HFF-Myc (cell line): Measurements from ENCODE around the gene CENPF.

Experiments
- DNase-seq: peaks from one replicate; pipeline ENCODE4 v3.0.0-alpha.2; 2011; ENCODE audit warnings: low read depth; ENCODE audit errors: extremely low read depth
- H3K4me3 ChIP-seq: replicated peaks from 2 replicates; pipeline ENCODE4 v1.5.1; 2011; ENCODE audit warnings: low read depth, mild to moderate bottlenecking, control low read depth, low read length
- CTCF ChIP-seq: IDR thresholded peaks from 2 replicates; pipeline ENCODE4 v1.5.1; 2012; ENCODE audit warnings: mild to moderate bottlenecking, low read depth, low read length, control low read depth; ENCODE audit errors: missing control alignments

The CENPF gene, protein sequence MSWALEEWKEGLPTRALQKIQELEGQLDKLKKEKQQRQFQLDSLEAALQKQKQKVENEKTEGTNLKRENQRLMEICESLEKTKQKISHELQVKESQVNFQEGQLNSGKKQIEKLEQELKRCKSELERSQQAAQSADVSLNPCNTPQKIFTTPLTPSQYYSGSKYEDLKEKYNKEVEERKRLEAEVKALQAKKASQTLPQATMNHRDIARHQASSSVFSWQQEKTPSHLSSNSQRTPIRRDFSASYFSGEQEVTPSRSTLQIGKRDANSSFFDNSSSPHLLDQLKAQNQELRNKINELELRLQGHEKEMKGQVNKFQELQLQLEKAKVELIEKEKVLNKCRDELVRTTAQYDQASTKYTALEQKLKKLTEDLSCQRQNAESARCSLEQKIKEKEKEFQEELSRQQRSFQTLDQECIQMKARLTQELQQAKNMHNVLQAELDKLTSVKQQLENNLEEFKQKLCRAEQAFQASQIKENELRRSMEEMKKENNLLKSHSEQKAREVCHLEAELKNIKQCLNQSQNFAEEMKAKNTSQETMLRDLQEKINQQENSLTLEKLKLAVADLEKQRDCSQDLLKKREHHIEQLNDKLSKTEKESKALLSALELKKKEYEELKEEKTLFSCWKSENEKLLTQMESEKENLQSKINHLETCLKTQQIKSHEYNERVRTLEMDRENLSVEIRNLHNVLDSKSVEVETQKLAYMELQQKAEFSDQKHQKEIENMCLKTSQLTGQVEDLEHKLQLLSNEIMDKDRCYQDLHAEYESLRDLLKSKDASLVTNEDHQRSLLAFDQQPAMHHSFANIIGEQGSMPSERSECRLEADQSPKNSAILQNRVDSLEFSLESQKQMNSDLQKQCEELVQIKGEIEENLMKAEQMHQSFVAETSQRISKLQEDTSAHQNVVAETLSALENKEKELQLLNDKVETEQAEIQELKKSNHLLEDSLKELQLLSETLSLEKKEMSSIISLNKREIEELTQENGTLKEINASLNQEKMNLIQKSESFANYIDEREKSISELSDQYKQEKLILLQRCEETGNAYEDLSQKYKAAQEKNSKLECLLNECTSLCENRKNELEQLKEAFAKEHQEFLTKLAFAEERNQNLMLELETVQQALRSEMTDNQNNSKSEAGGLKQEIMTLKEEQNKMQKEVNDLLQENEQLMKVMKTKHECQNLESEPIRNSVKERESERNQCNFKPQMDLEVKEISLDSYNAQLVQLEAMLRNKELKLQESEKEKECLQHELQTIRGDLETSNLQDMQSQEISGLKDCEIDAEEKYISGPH (N-terminal part only)

DNA sequence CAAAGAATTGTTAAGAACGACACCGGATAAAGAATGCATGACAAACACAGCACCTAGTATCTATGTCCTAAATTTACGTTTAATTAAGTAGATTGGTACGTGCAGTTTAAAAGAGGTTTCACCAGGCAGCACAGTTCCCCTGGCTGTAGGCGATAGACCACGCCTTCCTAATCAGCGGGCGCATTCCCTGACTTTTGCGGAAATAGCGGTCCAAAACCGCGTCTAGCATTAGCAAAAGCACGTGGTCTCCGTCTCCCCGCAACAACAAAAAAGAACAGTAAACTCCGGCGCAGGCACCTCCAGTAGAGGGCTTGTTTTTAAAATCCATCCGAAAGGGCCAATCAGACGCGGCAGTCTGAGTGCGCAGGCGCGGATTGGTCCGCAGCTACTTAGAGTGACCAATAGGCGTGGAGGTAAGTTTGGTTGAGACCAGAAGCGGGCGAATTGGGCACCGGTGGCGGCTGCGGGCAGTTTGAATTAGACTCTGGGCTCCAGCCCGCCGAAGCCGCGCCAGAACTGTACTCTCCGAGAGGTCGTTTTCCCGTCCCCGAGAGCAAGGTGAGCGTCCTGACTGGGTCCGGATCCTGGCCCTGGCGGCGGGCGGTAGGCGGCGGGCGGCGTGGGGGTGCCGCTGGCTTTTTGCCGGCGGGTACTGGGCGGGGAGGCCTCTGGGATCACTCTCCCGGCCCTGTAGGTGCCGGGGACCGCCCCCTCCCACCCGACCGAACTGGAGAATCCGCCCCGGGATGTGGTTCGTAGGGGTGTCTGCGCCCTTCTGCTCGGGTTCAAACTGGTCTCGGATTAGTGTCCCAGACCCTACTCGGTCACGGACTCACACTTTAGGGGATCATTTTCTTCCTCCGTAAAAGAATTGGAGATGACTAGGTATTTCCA, at the start of gene CENPF:
TSS of gene CENPF (plus strand) at position 432 of the 894 bp plus-strand sequence. CDS start 10,560 bp downstream, outside the sequence.
- H3K4me3 ChIP-seq, result peak within 1 kb of the TSS; percentile 89
- no peak for TF ChIP-seq CTCF
- peak; percentile 98 for DNase-seq

GRCh38 chr1:214557952-214558735, 44.9 kb upstream of the CENPF start:
- H3K4me3 ChIP-seq, result no peak overlapping the region
- no peak for DNase-seq
- no peak for TF ChIP-seq CTCF

DNA sequence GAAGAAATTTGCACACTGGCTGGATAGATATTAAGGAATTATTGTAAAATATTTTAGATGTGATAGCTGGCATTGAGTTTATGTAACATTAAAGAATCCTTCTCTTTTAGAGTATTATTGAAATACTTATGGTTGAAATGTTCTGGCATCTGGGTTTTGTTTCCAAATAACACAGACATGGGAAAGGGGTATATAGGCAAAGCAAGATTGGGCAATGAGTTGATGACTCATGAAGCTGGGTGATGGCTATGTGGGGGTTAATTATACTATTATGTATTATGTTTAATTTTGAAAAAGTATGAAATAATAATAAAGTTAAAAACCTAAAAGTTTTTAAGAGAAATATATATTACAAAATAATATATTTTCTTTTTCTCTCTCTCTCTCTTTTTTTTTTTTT, 39.1 kb upstream of the CENPF start:
- DNase-seq, result no peak
- H3K4me3 ChIP-seq, result no peak overlapping the region
- TF ChIP-seq CTCF, result no peak

GRCh38 chr1:214565310-214565709, 37.7 kb upstream of the CENPF start:
- no peak for TF ChIP-seq CTCF
- DNase-seq, result no peak
- no peak overlapping the region for H3K4me3 ChIP-seq

DNA sequence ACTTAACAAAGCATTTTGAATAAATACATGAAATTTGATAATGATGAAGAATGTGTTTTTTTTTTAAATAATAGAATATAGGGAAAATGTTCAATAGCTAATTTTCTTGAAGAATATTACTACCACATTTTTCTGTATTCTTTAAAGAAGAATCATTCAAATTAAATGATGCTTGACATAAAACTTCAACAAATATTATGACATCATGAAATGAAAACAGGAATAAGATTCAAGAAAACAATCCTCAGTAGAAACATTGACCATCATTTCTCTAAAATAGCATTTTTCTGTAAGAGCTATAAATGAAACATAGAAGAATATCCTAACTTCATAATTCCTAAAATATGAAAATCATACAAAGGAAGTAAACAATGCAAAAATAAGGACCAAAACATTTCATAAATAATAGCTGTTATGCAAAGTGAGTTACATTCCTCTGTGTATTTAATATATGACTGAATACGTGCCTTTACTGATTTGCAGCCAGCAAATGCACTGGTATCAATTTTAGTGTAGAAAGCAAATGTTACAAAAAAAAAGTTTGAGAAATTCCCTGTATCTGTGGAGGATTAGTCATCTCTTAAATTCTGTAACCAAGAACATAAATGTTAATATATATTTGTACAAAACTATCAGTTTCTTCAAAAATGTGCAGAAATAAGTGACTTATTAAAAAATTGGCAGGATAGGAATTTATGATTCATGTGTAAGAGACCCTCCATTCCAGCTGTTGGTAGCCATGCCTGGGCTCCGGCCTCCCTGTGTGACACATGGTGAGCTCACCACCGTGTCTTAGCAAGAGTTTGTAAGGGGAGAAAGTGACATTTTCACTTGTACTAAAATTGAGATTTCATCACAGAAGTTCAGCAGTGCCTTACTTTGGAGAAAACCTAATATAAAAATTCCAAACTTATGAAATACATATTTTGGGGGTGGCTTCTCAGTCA, 36.6 kb upstream of the CENPF start:
- no peak for DNase-seq
- no peak for TF ChIP-seq CTCF
- no peak overlapping the region for H3K4me3 ChIP-seq
